Urothelium cell line (cell line): Measurements from ENCODE around the gene RAB11FIP2.
"Not testable (repeated sequence)": the region's sequence is repeated elsewhere in the genome, so short reads cannot be mapped to it uniquely, and the experiment has no call there.

ENCODE experiments used
- DNase-seq: peaks from one replicate; pipeline ENCODE4 v3.0.0; 2011; ENCODE audit warnings: low spot score, mixed read lengths
- FAIRE-seq: peaks from 2 replicates; lab custom pipeline; 2011; peaks lifted over from hg19 to GRCh38; lab: Jason Lieb, UNC

Gene RAB11FIP2, protein sequence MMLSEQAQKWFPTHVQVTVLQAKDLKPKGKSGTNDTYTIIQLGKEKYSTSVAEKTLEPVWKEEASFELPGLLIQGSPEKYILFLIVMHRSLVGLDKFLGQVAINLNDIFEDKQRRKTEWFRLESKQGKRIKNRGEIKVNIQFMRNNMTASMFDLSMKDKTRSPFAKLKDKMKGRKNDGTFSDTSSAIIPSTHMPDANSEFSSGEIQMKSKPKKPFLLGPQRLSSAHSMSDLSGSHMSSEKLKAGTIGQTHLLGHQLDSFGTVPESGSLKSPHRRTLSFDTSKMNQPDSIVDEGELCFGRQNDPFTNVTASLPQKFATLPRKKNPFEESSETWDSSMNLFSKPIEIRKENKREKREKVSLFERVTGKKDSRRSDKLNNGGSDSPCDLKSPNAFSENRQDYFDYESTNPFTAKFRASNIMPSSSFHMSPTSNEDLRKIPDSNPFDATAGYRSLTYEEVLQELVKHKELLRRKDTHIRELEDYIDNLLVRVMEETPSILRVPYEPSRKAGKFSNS

GRCh38 chr10:118046395-118047156 lies at the start of gene RAB11FIP2:
Gene RAB11FIP2, minus strand, starts transcription at chr10:118046941. Its CDS starts 778 bp downstream, at chr10:118046163.
- FAIRE-seq (peak; percentile 82), DNase-seq (peak; percentile 93)

GRCh38 chr10:118096022-118096421 lies 49.3 kb upstream of the RAB11FIP2 start:
- DNase-seq (no peak), FAIRE-seq (no peak)

- no peak for DNase-seq
- FAIRE-seq: no peak
Measured at GRCh38 chr10:118092209-118092608, 45.5 kb upstream of the RAB11FIP2 start.

- DNase-seq (no peak), FAIRE-seq (no peak)
Measured at GRCh38 chr10:118080817-118081216, 34.1 kb upstream of the RAB11FIP2 start.

DNA sequence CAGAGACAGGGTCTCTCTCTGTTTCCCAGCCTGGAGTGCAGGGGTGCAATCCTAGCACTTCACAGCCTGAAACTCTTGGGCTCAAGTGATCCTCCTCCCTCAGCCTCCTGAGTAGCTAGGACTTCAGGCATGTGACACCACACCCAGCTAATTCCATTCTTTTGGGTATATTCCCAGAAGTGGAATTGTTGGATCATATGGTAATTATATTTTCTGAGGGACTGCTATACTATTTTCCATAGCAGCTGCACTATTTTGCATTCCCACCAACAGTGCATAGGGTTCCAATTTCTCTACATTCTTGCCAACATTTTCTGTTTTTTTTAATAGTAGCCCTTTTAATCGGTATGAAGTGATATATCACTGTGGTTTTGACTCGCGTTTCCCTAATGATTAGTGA lies 30.0 kb upstream of the RAB11FIP2 start:
- FAIRE-seq (no peak), DNase-seq (no peak)

DNA sequence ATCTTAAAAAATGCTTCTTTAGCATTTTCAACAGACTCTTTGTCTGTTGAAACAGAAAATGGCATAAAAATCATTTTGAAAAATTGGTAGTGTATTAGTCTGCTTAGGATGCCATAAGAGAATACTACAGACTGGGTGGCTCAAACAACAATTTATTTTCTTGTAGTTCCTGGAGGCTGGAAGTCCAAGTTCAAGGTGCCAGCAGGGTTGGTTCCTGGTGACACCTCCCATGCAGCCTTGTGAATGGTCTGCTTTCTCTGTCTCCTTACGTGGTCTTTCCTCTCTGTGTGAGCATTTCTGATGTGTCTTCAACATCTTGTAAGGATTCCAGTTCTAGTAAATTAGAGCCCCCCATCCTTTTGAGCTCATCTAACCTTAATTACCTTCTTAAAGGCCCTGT lies 26.1 kb upstream of the RAB11FIP2 start:
- DNase-seq: no peak
- no peak for FAIRE-seq

GRCh38 chr10:118067389-118067788 lies 20.6 kb upstream of the RAB11FIP2 start:
- not testable (repeated sequence) for DNase-seq, FAIRE-seq

DNA sequence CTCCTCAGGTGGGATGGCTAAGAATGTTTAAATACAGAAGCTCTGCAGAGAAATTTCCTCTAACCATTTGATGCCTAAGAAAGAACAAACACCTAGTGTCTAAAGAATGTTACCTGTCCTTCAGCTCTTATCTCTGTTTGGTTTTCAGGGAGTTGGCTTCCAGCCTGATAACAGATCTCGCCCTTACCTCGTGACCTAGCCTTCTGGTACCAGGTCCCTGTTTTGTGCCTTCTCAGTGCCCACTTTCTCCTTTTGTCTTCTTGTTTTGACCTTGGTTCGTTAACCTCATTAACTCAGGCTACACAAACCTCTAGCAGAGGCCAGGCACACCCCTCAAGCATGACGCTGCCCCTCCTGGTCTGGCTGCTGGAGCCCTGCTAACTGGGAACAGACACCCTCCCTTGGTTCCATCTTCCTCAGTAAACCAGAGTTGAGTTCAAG lies 16.1 kb upstream of the RAB11FIP2 start:
- DNase-seq: no peak
- FAIRE-seq: no peak

GRCh38 chr10:118058371-118058770 lies 11.6 kb upstream of the RAB11FIP2 start:
- DNase-seq (no peak), FAIRE-seq (no peak)

- DNase-seq (no peak), FAIRE-seq (no peak)
Measured at GRCh38 chr10:118057361-118057760, 10.6 kb upstream of the RAB11FIP2 start.

GRCh38 chr10:118054383-118054782 lies 7.6 kb upstream of the RAB11FIP2 start:
- DNase-seq (no peak), FAIRE-seq (no peak)

GRCh38 chr10:118052816-118053215 lies 6.1 kb upstream of the RAB11FIP2 start:
- FAIRE-seq: no peak
- DNase-seq: no peak

- DNase-seq: no peak
- FAIRE-seq: no peak
Measured at GRCh38 chr10:118047880-118048279, 1.1 kb upstream of the RAB11FIP2 start.

DNA sequence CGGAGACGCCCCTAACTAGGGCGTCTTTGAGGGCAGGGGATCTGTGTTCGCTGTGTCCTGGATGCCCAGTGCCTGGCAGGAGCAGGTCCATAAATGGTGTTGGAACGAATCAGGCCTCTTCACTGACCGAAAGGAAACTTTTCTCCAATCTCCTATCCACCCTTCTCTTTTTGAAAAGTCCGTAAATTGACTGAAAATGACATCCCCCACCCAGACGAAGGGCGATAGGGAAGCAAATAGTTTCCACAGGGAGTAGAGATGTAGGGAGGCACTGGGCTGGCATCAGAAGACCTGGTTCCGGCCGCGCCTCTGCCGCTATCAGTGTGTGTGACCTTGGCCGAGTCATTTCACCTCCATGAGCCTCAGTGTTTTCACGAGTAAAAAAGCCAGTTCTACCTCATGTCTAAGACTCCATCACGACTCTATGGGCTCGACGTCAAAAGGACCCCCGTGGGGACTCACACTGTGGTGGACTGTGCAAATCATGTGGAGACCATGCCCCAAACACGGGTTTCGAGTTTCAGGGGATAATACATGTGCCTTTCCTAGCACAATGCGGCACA lies 497 bp upstream of the RAB11FIP2 start:
- DNase-seq: no peak
- FAIRE-seq: peak; percentile 61

- DNase-seq (peak; percentile 29), FAIRE-seq (no peak)
Measured at GRCh38 chr10:118045837-118046394, 825 bp downstream of the RAB11FIP2 start.

GRCh38 chr10:118045158-118045836 lies 1.4 kb downstream of the RAB11FIP2 start:
- DNase-seq (no peak), FAIRE-seq (no peak)

DNA sequence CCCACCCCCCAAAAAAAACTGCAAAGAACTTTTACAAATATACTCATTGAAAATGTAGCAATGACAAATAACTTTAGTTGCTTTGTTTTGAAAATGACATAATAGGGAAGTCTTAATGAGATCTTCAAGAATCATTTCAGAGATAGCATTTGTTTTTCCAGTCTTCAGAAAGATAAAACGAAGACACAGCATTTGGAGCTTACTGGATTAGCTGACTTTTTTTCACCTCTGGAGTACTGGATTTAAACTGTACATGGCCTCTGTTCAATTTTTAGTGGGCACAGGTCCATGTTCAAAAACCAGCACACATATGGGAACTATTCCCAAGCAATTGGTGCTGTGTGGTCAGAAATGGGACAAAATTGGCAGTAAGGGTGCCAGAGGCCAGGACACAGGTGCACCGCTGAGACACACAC lies 3.9 kb downstream of the RAB11FIP2 start:
- DNase-seq: no peak
- FAIRE-seq: no peak

- FAIRE-seq: no peak
Measured at GRCh38 chr10:118042336-118042735, 4.4 kb downstream of the RAB11FIP2 start.

GRCh38 chr10:118041316-118041715 lies 5.4 kb downstream of the RAB11FIP2 start:
- FAIRE-seq: no peak
- no peak for DNase-seq

More at GRCh38 chr10:118042336-118042735, 4.4 kb downstream of the RAB11FIP2 start:
- no peak for DNase-seq

DNA sequence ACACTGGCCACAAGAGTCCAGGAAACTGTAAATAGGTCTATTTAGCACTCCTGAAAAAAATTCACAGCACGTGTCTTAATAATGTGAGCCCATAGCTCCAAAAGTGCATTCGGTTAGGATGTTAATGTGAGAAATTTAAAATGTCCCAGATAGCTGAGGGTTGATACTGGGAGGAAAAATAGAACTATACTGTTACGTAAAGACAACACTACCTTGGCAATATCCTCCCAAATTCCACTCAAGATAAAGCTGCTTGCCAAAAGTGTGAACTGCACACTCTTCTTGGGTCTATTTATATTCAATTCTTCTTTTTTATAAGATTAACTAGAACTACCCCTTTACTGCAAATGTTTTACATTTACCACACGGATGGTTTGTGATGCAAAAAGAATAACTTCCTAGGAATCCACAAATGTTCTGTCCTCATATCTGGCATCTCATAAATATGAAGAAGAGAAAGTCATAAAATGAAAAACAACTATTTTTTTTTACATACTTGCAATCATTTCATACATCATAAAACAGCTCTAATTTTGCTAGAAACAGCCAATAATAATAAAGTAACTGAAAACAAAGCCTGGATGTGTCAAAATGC lies 10.4 kb downstream of the RAB11FIP2 start:
- DNase-seq (no peak), FAIRE-seq (no peak)
